Trophoblast cell (in vitro differentiated cells and primary cell): Measurements from ENCODE around the gene SLIT3.

ENCODE experiments used
- DNase-seq, 2 donors: peaks; one replicate each; pipeline ENCODE4 v3.0.0-alpha.2; 2016
- H2AFZ ChIP-seq: 2 replicates; pipeline ENCODE4 v1.6.1; 2013; ENCODE audit warnings: low read length, moderate library complexity, mild to moderate bottlenecking; ENCODE audit not compliant: insufficient read depth, poor library complexity
- H2AK5ac ChIP-seq: 2 replicates; pipeline ENCODE4 v1.6.1; 2013; ENCODE audit warnings: mild to moderate bottlenecking, low read length
- H2BK120ac ChIP-seq: 2 replicates; pipeline ENCODE4 v1.6.1; 2013; ENCODE audit warnings: low read length, mild to moderate bottlenecking, moderate library complexity; ENCODE audit not compliant: insufficient read depth, poor library complexity
- H2BK12ac ChIP-seq: 2 replicates; pipeline ENCODE4 v1.6.1; 2013; ENCODE audit warnings: mild to moderate bottlenecking, low read length, moderate library complexity
- H2BK5ac ChIP-seq: 2 replicates; pipeline ENCODE4 v1.6.1; 2013; ENCODE audit warnings: low read length, low read depth, moderate library complexity, mild to moderate bottlenecking; ENCODE audit not compliant: poor library complexity
- H3K14ac ChIP-seq: 2 replicates; pipeline ENCODE4 v1.6.1; 2013; ENCODE audit warnings: mild to moderate bottlenecking, low read length
- H3K18ac ChIP-seq: 2 replicates; pipeline ENCODE4 v1.6.1; 2013; ENCODE audit warnings: mild to moderate bottlenecking, low read length
- H3K23ac ChIP-seq: 2 replicates; pipeline ENCODE4 v1.6.1; 2013; ENCODE audit warnings: low read length
- H3K27ac ChIP-seq: 2 replicates; pipeline ENCODE4 v1.5.1; 2013; ENCODE audit warnings: low read depth, mild to moderate bottlenecking, inconsistent platforms, low read length, moderate library complexity
- H3K27me3 ChIP-seq: 2 replicates; pipeline ENCODE4 v1.6.1; 2013; ENCODE audit warnings: inconsistent platforms, mild to moderate bottlenecking, low read length, moderate library complexity; ENCODE audit not compliant: insufficient read depth
- H3K36me3 ChIP-seq, 2 experiments: 1 replicate in 1 of 2; 2 replicates in 1 of 2; pipeline ENCODE4 v1.6.1; 2013; ENCODE audit warnings: low read length in 2 of 2, mild to moderate bottlenecking in 2 of 2, moderate library complexity in 1 of 2; ENCODE audit not compliant: insufficient read depth in 2 of 2, control insufficient read depth in 1 of 2
- H3K4ac ChIP-seq: 2 replicates; pipeline ENCODE4 v1.6.1; 2013; ENCODE audit warnings: low read depth, mild to moderate bottlenecking, low read length, moderate library complexity
- H3K4me1 ChIP-seq, 2 experiments: 1 replicate in 1 of 2; 2 replicates in 1 of 2; pipeline ENCODE4 v1.6.1; 2013; ENCODE audit warnings: low read length in 2 of 2, mild to moderate bottlenecking in 2 of 2, moderate library complexity in 1 of 2; ENCODE audit not compliant: insufficient read depth in 2 of 2, control insufficient read depth in 1 of 2
- H3K4me2 ChIP-seq: 2 replicates; pipeline ENCODE4 v1.6.1; 2013; ENCODE audit warnings: inconsistent platforms, mild to moderate bottlenecking, low read length, moderate library complexity
- H3K4me3 ChIP-seq: 2 replicates; pipeline ENCODE4 v1.5.1; 2013; ENCODE audit warnings: mild to moderate bottlenecking, low read depth, low read length, inconsistent platforms
- H3K79me1 ChIP-seq: one replicate; pipeline ENCODE4 v1.6.1; 2013; ENCODE audit warnings: low read length
- H3K79me2 ChIP-seq: 2 replicates; pipeline ENCODE4 v1.6.1; 2013; ENCODE audit warnings: low read length, mild to moderate bottlenecking; ENCODE audit not compliant: control insufficient read depth, insufficient read depth, poor library complexity
- H3K9ac ChIP-seq: 2 replicates; pipeline ENCODE4 v1.6.1; 2013; ENCODE audit warnings: mild to moderate bottlenecking, low read length
- H3K9me3 ChIP-seq: 2 replicates; pipeline ENCODE4 v1.6.1; 2013; ENCODE audit warnings: low read depth, mild to moderate bottlenecking, control low read depth, inconsistent platforms, low read length; ENCODE audit not compliant: insufficient read depth
- H4K12ac ChIP-seq: 2 replicates; pipeline ENCODE4 v1.6.1; 2013; ENCODE audit warnings: low read depth, mild to moderate bottlenecking, low read length, moderate library complexity
- H4K8ac ChIP-seq: 2 replicates; pipeline ENCODE4 v1.6.1; 2013; ENCODE audit warnings: low read depth, mild to moderate bottlenecking, low read length, moderate library complexity
- H4K91ac ChIP-seq: one replicate; pipeline ENCODE4 v1.6.1; 2013; ENCODE audit warnings: low read depth, mild to moderate bottlenecking, low read length, moderate library complexity
- WGBS: extraction: QIAGEN DNeasy Blood & Tissue Kit; methylation state at CpG from one replicate; pipeline ENCODE4 v1.1.7; 2013; ENCODE audit warnings: missing lambda C conversion rate; ENCODE audit not compliant: insufficient read length, insufficient coverage; ENCODE audit errors: extremely low coverage; 5-methylcytosine and 5-hydroxymethylcytosine counted together

SLIT3 gene

DNA sequence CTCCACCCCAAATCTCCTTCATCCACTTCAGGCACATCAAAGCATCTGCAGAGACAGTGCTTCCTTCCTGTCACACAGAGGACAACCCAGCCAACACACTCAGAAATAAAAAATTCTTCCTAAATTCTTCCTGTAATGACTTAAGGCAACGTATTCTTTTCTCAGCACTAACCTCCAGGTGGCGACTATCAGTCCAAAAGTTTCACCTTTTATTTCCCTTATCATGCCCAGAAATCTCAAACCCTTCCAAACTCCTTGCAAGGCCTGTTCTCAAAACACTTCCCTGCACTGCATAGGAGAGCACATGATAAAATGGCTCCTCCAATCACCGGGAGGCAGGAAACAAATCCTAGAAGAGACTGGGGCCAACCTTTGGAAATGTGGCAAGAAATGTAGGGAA lies 35.1 kb downstream of the SLIT3 start:
- Histone ChIP-seq H3K9me3 (no peaks in the 10 kb centered on the region), H3K27ac (no peak overlapping the region), H3K79me1 (no peaks in the 10 kb centered on the region), H3K23ac (no peak overlapping the region), H4K91ac (no peak overlapping the region), H3K79me2 (no peaks in the 10 kb centered on the region), H3K36me3 (peaks cover 0 to 3% of the 10 kb centered on the region in 2 experiments), H3K4ac (no peak overlapping the region), H3K27me3 (no peaks in the 10 kb centered on the region), H4K12ac (no peak overlapping the region), H3K14ac (no peak overlapping the region), H2BK12ac (no peak overlapping the region), H3K4me3 (no peak overlapping the region), H4K8ac (no peak overlapping the region), H3K4me1 (no peaks in the 10 kb centered on the region), H3K4me2 (no peak overlapping the region), H2AK5ac (no peak overlapping the region), H3K9ac (no peak overlapping the region), H3K18ac (no peak overlapping the region), H2BK120ac (no peak overlapping the region), H2BK5ac (no peak overlapping the region), H2AFZ (no peak overlapping the region)
- no CpG with 5 or more reads among the region's 3 CpGs for WGBS
- DNase-seq: peak in 1 of 2 donors; percentile 25

DNA sequence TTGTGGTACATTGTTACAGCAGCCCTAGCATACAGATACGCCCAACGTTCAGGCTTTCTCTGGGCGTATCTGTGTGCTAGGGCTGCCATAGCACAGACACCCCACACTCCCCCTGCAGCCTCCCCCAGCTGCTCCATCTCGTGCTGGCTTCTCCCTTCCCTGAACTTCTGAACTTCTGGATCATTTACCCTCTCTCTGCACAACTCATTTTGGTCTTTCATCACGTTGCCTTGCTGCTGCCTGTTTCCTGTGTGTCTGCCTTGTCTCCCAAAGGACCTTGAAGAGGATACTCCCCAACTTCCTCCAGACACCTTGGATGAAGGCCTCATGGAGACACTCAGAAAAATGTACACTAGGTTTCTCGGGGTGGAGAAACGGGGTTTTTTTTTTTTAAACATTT lies 37.3 kb downstream of the SLIT3 start:
- H3K14ac ChIP-seq: no peak overlapping the region
- no peak overlapping the region for H3K4me3 ChIP-seq
- no peak overlapping the region for H2AK5ac ChIP-seq
- no peak for DNase-seq
- no CpG with 5 or more reads among the region's 7 CpGs for WGBS
- no peak overlapping the region for H3K4ac ChIP-seq
- H2BK120ac ChIP-seq: no peak overlapping the region
- H3K27me3 ChIP-seq: no peaks in the 10 kb centered on the region
- H4K12ac ChIP-seq: no peak overlapping the region
- H3K36me3 ChIP-seq: no peaks in the 10 kb centered on the region
- no peak overlapping the region for H4K8ac ChIP-seq
- H3K4me2 ChIP-seq: no peak overlapping the region
- no peak overlapping the region for H3K9ac ChIP-seq
- H3K27ac ChIP-seq: no peak overlapping the region
- H2BK5ac ChIP-seq: no peak overlapping the region
- H3K79me1 ChIP-seq: no peaks in the 10 kb centered on the region
- H2AFZ ChIP-seq: no peak overlapping the region
- H2BK12ac ChIP-seq: no peak overlapping the region
- no peak overlapping the region for H3K23ac ChIP-seq
- H4K91ac ChIP-seq: no peak overlapping the region
- no peaks in the 10 kb centered on the region for H3K9me3 ChIP-seq
- H3K18ac ChIP-seq: no peak overlapping the region
- no peaks in the 10 kb centered on the region for H3K4me1 ChIP-seq
- no peaks in the 10 kb centered on the region for H3K79me2 ChIP-seq

DNA sequence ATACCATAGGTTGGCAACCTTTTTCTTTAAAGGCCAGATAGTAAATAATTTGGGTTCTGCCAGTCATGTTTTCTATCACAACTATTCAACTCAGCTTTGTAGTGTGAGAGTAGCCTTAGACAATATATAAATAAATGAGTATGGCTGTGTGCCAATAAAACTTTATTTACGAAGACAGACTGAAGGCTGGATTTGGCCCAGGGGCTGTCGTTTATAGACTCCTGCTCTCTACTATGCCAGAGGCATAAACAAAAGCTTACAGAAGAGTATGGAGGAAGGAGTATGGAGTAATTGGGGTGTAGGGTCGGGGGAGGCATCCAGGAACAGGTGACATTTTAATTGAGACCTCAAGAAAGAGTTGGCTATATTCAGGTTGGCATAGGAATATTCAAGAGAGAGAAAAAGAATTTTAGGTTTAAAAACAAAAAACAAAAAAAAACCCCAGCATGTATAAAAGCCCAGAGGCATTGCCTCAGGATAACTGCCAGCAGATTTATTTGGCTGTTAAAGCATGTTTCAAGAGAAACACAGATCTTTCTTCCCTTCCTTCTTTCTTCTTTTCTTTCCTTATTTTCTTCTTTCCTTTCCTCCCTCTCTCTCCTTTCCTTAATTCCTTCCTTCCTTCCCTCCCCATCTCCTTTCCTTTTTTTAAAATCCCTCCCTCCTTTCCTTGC lies 39.9 kb downstream of the SLIT3 start:
- H3K4me3 ChIP-seq: no peak overlapping the region
- DNase-seq: peak; percentile 17 to 50
- no peaks in the 10 kb centered on the region for H3K4me1 ChIP-seq
- H4K91ac ChIP-seq: no peak overlapping the region
- H3K27me3 ChIP-seq: no peaks in the 10 kb centered on the region
- H3K4me2 ChIP-seq: no peak overlapping the region
- no CpG with 5 or more reads among the region's 3 CpGs for WGBS
- H2BK120ac ChIP-seq: no peak overlapping the region
- H4K8ac ChIP-seq: no peak overlapping the region
- no peak overlapping the region for H3K9ac ChIP-seq
- H3K79me2 ChIP-seq: no peaks in the 10 kb centered on the region
- no peak overlapping the region for H2AK5ac ChIP-seq
- no peak overlapping the region for H3K23ac ChIP-seq
- H3K27ac ChIP-seq: no peak overlapping the region
- no peak overlapping the region for H4K12ac ChIP-seq
- H3K18ac ChIP-seq: no peak overlapping the region
- no peaks in the 10 kb centered on the region for H3K79me1 ChIP-seq
- H2AFZ ChIP-seq: no peak overlapping the region
- no peak overlapping the region for H2BK5ac ChIP-seq
- H3K4ac ChIP-seq: no peak overlapping the region
- no peak overlapping the region for H2BK12ac ChIP-seq
- H3K14ac ChIP-seq: no peak overlapping the region
- H3K9me3 ChIP-seq: no peaks in the 10 kb centered on the region
- H3K36me3 ChIP-seq: no peaks in the 10 kb centered on the region

DNA sequence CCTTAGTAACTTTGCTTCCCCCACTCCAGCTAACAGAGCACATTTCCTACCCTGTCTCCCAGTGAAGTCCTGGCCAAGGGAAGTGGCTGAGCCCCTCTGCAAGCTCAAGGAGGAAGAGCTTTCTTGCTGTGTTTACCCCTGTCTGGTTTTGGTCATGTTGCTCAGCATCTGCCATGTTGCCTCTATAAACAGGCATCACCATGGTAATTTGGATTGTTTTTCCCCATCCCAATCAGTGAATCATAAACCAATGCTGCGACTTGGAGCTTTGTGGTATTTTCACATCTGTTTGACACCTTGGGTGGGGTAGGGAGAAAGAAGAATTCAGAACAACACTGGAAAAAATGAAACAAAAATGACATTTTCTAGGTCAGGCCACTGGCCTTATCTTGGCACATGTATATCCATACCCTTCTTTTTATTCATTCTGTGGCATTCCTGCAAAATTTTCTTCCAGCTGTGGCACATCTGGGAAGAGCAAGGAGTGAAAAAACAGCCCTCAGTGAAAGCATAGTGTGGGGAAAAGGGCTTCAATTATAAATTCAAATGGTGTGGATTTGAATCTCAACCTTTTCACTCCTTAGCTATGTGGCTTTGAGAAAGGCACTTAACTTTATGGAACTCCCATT lies 42.5 kb downstream of the SLIT3 start:
- Histone ChIP-seq H3K4me1 (no peaks in the 10 kb centered on the region), H3K9ac (no peak overlapping the region), H3K4me3 (no peak overlapping the region), H3K4ac (no peak overlapping the region), H3K23ac (no peak overlapping the region), H3K9me3 (no peaks in the 10 kb centered on the region), H3K27me3 (no peaks in the 10 kb centered on the region), H3K36me3 (peaks cover 0 to 3% of the 10 kb centered on the region in 2 experiments), H4K12ac (no peak overlapping the region), H3K79me1 (no peaks in the 10 kb centered on the region), H4K8ac (no peak overlapping the region), H3K79me2 (no peaks in the 10 kb centered on the region), H3K18ac (no peak overlapping the region), H2BK120ac (no peak overlapping the region), H3K27ac (no peak overlapping the region), H3K4me2 (no peak overlapping the region), H2BK5ac (no peak overlapping the region), H2AK5ac (no peak overlapping the region), H2AFZ (no peak overlapping the region), H3K14ac (no peak overlapping the region), H2BK12ac (no peak overlapping the region), H4K91ac (no peak overlapping the region)
- peak; percentile 24 to 66 for DNase-seq
- no CpG with 5 or more reads among the region's 1 CpG for WGBS
